Peyer's patch (tissue), 4 donors: ENCODE measurements around the gene ZNRF1. TPM values are rescaled to one million over a fixed set of nuclear protein-coding genes. Genes with fewer than 3 reads are reported as not detected.
"Not testable (repeated sequence)": the region's sequence is repeated elsewhere in the genome, so short reads cannot be mapped to it uniquely, and the experiment has no call there.

Experiments used
- DNase-seq, 3 donors: peaks; one replicate each; pipeline ENCODE4 v3.0.0-alpha.2; 2017 to 2019
- H3K27ac ChIP-seq, 4 donors: fragments of 200-600 bp; sonication (generic); one replicate each; pipeline ENCODE4 v1.5.1; 2016 to 2019
- H3K27me3 ChIP-seq, 2 donors: fragments of 200-600 bp; sonication (generic); one replicate each; pipeline ENCODE4 v1.5.1; 2019
- H3K36me3 ChIP-seq, 3 donors: fragments of 200-600 bp; sonication (generic); one replicate each; pipeline ENCODE4 v1.5.1; 2016 to 2019
- H3K4me1 ChIP-seq, 4 donors: fragments of 200-600 bp; sonication (generic); one replicate each; pipeline ENCODE4 v1.5.1; 2016 to 2019
- H3K4me3 ChIP-seq, 4 donors: fragments of 200-600 bp; sonication (generic); 1 replicate in 3 of 4; 2 replicates in 1 of 4; pipeline ENCODE4 v1.5.1; 2016 to 2019; ENCODE audit warnings: mild to moderate bottlenecking in 1 of 4
- H3K9me3 ChIP-seq, 4 donors: fragments of 200-600 bp; sonication (generic); one replicate each; pipeline ENCODE4 v1.5.1; 2016 to 2019; ENCODE audit warnings: mild to moderate bottlenecking in 1 of 4
- CTCF ChIP-seq, 6 experiments: fragments of 450-650 bp in 4 of 6; fragments of 200-600 bp in 2 of 6; sonication (generic) in 1 of 6; IDR thresholded peaks; one replicate each; pipeline ENCODE4 v1.5.1; 2017 to 2019; ENCODE audit warnings: antibody characterized with exemption in 6 of 6, mild to moderate bottlenecking in 3 of 6, moderate library complexity in 1 of 6
- POLR2A ChIP-seq, 2 donors: fragments of 450-650 bp; IDR thresholded peaks; one replicate each; pipeline ENCODE4 v1.5.1; 2017; ENCODE audit warnings: antibody characterized with exemption in 2 of 2, mild to moderate bottlenecking in 2 of 2, moderate library complexity in 2 of 2
- total RNA-seq, 4 donors: library from RNA; depleted of rRNA; stranded (reverse); fragments of >200 nt; gene quantifications; one replicate each; pipeline ENCODE4 v1.1.0, GENCODE V29; 2016

ZNRF1 gene
- total RNA-seq, 4 donors from 2014 or later = 10.7 to 32.7 (median 16.4) TPM

- DNase-seq = no peak
- no peak for TF ChIP-seq CTCF (IDR thresholded peaks at IDR 0.05)
- Histone ChIP-seq H3K27me3 (no peaks in the 10 kb centered on the region), H3K4me1 (no peaks in the 10 kb centered on the region), H3K27ac (no peak overlapping the region), H3K36me3 (no peaks in the 10 kb centered on the region), H3K4me3 (no peak overlapping the region), H3K9me3 (peaks cover 0 to 12% (median 6%) of the 10 kb centered on the region in 4 donors)
Measured at GRCh38 chr16:75121949-75122568, 123.2 kb downstream of the ZNRF1 start.

- TF ChIP-seq POLR2A (IDR thresholded peaks at IDR 0.05) (no peak), CTCF (IDR thresholded peaks at IDR 0.05) (no peak)
- Histone ChIP-seq H3K4me1 (no peaks in the 10 kb centered on the region), H3K27me3 (no peaks in the 10 kb centered on the region), H3K27ac (no peak overlapping the region), H3K9me3 (peaks cover 0 to 16% (median 6%) of the 10 kb centered on the region in 4 donors), H3K4me3 (no peak overlapping the region), H3K36me3 (no peaks in the 10 kb centered on the region)
- no peak for DNase-seq
Measured at GRCh38 chr16:75122609-75123008, 123.8 kb downstream of the ZNRF1 start.

DNA sequence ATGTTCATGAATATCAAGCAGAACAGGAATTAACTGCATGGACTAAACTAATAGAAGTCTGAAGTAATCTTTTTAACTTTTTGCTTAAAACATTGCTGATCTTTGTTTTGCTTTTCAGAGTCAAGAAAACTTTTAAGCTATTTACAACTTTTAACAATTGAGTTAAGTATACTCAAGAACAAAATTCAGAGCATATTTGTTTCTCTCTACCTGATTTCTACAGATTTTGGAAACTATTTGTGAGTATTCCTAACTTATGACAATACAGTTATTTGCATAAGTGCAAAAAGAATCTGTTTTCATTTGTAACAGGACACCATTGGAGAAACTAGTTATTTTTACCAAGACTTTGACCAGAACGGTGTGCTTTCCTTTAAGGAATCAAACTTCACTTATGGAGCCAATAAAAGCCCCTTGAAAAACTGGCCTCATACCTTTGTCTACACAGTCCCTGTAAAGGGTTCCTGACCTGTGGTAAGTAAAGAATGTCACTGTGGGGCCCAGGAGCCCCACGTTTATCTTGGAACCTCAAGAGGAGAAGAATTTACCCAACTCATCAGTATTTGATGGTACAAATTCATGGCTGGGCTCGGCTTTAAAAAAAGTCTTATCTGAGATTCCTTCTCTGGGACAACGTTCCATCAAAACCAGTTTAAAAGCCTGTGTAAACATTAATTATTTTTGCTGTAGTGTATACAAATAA, 129.0 kb downstream of the ZNRF1 start:
- H3K9me3 ChIP-seq = peaks cover 0 to 3% (median 0%) of the 10 kb centered on the region in 4 donors
- no peak for DNase-seq

GRCh38 chr16:75129421-75130149, 130.8 kb downstream of the ZNRF1 start:
- not testable (repeated sequence) for H3K4me3 ChIP-seq, H3K27ac ChIP-seq, H3K27me3 ChIP-seq, H3K4me1 ChIP-seq, DNase-seq, H3K36me3 ChIP-seq, H3K9me3 ChIP-seq

More for the DNA sequence above, 129.0 kb downstream of the ZNRF1 start:
- no peak for TF ChIP-seq CTCF (IDR thresholded peaks at IDR 0.05)
- TF ChIP-seq POLR2A (IDR thresholded peaks at IDR 0.05) = no peak
- H3K4me1 ChIP-seq = no peaks in the 10 kb centered on the region
- no peak overlapping the region for H3K4me3 ChIP-seq
- H3K27ac ChIP-seq = no peak overlapping the region
- H3K27me3 ChIP-seq = no peaks in the 10 kb centered on the region
- H3K36me3 ChIP-seq = no peaks in the 10 kb centered on the region

GRCh38 chr16:75130150-75130771, 131.4 kb downstream of the ZNRF1 start:
- no peaks in the 10 kb centered on the region for H3K36me3 ChIP-seq
- TF ChIP-seq CTCF (IDR thresholded peaks at IDR 0.05) = no peak
- TF ChIP-seq POLR2A (IDR thresholded peaks at IDR 0.05) = no peak
- DNase-seq = no peak

More at GRCh38 chr16:75130150-75130771, 131.4 kb downstream of the ZNRF1 start:
- no peaks in the 10 kb centered on the region for H3K4me1 ChIP-seq
- peaks cover 0 to 3% (median 0%) of the 10 kb centered on the region in 4 donors for H3K9me3 ChIP-seq
- no peaks in the 10 kb centered on the region for H3K27me3 ChIP-seq
- no peak overlapping the region for H3K27ac ChIP-seq
- H3K4me3 ChIP-seq = no peak overlapping the region
